DOHH2 (cell line): ENCODE results near the gene FAM240B.

Experiments used
- H3F3A ChIP-seq: fragments of 200-600 bp; sonication (generic), shearing (Covaris generic); 2 replicates; pipeline ENCODE4 v1.6.0; 2016; ENCODE audit warnings: antibody characterized with exemption, mild to moderate bottlenecking; ENCODE audit not compliant: control insufficient read depth, insufficient read depth
- H3K27ac ChIP-seq: fragments of 200-600 bp; sonication (generic); 2 replicates; pipeline ENCODE4 v1.5.1; 2014; ENCODE audit warnings: low read depth, mild to moderate bottlenecking, low read length, moderate library complexity
- H3K27me3 ChIP-seq: fragments of 200-600 bp; sonication (generic); 2 replicates; pipeline ENCODE4 v1.6.1; 2014; ENCODE audit warnings: mild to moderate bottlenecking, low read length, mixed read lengths; ENCODE audit not compliant: control insufficient read depth
- H3K36me3 ChIP-seq: fragments of 200-600 bp; sonication (generic); 2 replicates; pipeline ENCODE4 v1.6.1; 2014; ENCODE audit warnings: mild to moderate bottlenecking, low read length, moderate library complexity, mixed read lengths; ENCODE audit not compliant: control insufficient read depth
- H3K4me1 ChIP-seq: fragments of 200-600 bp; sonication (generic); 2 replicates; pipeline ENCODE4 v1.6.1; 2014; ENCODE audit warnings: mild to moderate bottlenecking, low read length, mixed read lengths; ENCODE audit not compliant: control insufficient read depth
- H3K4me2 ChIP-seq: fragments of 200-600 bp; sonication (generic); 2 replicates; pipeline ENCODE4 v1.6.0; 2014; ENCODE audit warnings: mild to moderate bottlenecking, low read length, moderate library complexity
- H3K4me3 ChIP-seq: fragments of 200-600 bp; sonication (generic); 2 replicates; pipeline ENCODE4 v1.5.1; 2014; ENCODE audit warnings: mild to moderate bottlenecking, low read length, mixed read lengths
- H3K79me2 ChIP-seq: fragments of 200-600 bp; sonication (generic); 2 replicates; pipeline ENCODE4 v1.6.1; 2014; ENCODE audit warnings: mild to moderate bottlenecking, low read length, mixed read lengths; ENCODE audit not compliant: control insufficient read depth
- H3K9me2 ChIP-seq: fragments of 200-600 bp; sonication (generic); replicated peaks from 2 replicates; pipeline ENCODE4 v1.6.1; 2014; ENCODE audit warnings: mild to moderate bottlenecking, low read length, mixed read lengths; ENCODE audit not compliant: control insufficient read depth
- H3K9me3 ChIP-seq: fragments of 200-600 bp; sonication (generic); 2 replicates; pipeline ENCODE4 v1.6.1; 2014; ENCODE audit warnings: antibody characterized with exemption, low read length, mixed read lengths; ENCODE audit not compliant: control insufficient read depth, insufficient read depth
- H4K20me1 ChIP-seq: fragments of 200-600 bp; sonication (generic); 2 replicates; pipeline ENCODE4 v1.6.0; 2014; ENCODE audit warnings: low read depth, mild to moderate bottlenecking, antibody characterized with exemption, low read length, moderate library complexity; ENCODE audit not compliant: control insufficient read depth, insufficient read depth
- EZH2phosphoT487 ChIP-seq: fragments of 200-600 bp; sonication (generic); IDR thresholded peaks from 2 replicates; pipeline ENCODE4 v1.6.1; 2017; ENCODE audit warnings: borderline replicate concordance, mild to moderate bottlenecking, antibody characterized with exemption, low read length, moderate library complexity, mixed read lengths
- TF ChIP-seq, protein P1 (sequence below): fragments of 200-600 bp; sonication (generic); IDR thresholded peaks from one replicate; pipeline ENCODE4 v1.5.1; 2014; ENCODE audit warnings: antibody characterized with exemption, mild to moderate bottlenecking, low read depth, low read length; ENCODE audit not compliant: poor library complexity, severe bottlenecking

FAM240B gene

DNA sequence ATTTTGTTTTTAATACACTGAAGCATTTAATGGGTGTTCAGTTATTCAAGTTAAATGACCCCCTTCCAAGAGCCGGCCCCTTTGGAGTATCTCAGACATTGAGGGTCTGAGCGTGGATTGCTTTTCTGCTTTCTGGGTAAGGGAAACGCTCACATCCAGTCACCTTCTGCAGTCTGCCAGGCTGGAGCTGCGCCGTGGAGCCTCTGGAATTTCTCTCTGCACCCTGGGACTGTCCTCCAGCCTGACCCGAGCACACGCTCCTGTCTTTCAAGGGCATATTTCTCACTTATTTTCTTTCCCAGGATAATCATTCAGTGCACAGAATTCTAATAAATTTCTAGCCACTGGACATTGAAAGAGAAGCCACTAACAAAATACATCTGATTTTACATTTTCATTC, 13.4 kb downstream of the FAM240B start:
- no peaks in the 10 kb centered on the region for H4K20me1 ChIP-seq
- no peaks in the 10 kb centered on the region for H3K27me3 ChIP-seq
- H3K4me2 ChIP-seq, result no peak overlapping the region
- H3K4me3 ChIP-seq, result no peak overlapping the region
- no peaks in the 10 kb centered on the region for H3K36me3 ChIP-seq
- no peak for TF ChIP-seq EZH2phosphoT487
- TF ChIP-seq, protein P1, sequence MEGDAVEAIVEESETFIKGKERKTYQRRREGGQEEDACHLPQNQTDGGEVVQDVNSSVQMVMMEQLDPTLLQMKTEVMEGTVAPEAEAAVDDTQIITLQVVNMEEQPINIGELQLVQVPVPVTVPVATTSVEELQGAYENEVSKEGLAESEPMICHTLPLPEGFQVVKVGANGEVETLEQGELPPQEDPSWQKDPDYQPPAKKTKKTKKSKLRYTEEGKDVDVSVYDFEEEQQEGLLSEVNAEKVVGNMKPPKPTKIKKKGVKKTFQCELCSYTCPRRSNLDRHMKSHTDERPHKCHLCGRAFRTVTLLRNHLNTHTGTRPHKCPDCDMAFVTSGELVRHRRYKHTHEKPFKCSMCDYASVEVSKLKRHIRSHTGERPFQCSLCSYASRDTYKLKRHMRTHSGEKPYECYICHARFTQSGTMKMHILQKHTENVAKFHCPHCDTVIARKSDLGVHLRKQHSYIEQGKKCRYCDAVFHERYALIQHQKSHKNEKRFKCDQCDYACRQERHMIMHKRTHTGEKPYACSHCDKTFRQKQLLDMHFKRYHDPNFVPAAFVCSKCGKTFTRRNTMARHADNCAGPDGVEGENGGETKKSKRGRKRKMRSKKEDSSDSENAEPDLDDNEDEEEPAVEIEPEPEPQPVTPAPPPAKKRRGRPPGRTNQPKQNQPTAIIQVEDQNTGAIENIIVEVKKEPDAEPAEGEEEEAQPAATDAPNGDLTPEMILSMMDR, result no peak
- H3K79me2 ChIP-seq, result no peaks in the 10 kb centered on the region
- no peaks in the 10 kb centered on the region for H3K4me1 ChIP-seq
- H3K27ac ChIP-seq, result no peak overlapping the region
- H3F3A ChIP-seq, result no peaks in the 10 kb centered on the region
- H3K9me3 ChIP-seq, result no peaks in the 10 kb centered on the region
- no peaks in the 10 kb centered on the region for H3K9me2 ChIP-seq

DNA sequence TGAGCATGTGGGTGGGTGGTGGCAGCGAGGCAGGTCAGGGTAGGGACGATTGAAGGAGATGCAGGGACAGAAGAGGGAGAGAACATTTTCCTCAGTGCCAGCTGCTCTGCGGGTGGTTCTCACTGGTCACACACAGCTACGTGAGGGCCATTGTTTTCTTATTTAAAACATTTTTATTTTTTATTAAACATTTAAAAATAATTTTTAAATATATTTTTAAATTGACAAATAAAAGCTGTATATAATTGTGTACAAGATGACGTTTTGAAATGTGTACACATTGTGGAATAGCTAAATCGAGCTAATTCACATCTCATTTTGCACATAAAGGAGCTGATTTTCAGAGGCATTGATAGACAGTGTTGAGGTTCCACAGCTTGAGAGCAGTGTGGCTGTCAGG, 14.0 kb downstream of the FAM240B start:
- no peaks in the 10 kb centered on the region for H3K27me3 ChIP-seq
- H4K20me1 ChIP-seq, result no peaks in the 10 kb centered on the region
- H3K4me1 ChIP-seq, result no peaks in the 10 kb centered on the region
- TF ChIP-seq, protein P1, result no peak
- no peak for TF ChIP-seq EZH2phosphoT487
- no peaks in the 10 kb centered on the region for H3K79me2 ChIP-seq
- H3K4me3 ChIP-seq, result no peak overlapping the region
- no peaks in the 10 kb centered on the region for H3F3A ChIP-seq
- H3K9me2 ChIP-seq, result no peaks in the 10 kb centered on the region
- H3K36me3 ChIP-seq, result no peaks in the 10 kb centered on the region
- no peak overlapping the region for H3K4me2 ChIP-seq
- H3K9me3 ChIP-seq, result no peaks in the 10 kb centered on the region
- no peak overlapping the region for H3K27ac ChIP-seq

DNA sequence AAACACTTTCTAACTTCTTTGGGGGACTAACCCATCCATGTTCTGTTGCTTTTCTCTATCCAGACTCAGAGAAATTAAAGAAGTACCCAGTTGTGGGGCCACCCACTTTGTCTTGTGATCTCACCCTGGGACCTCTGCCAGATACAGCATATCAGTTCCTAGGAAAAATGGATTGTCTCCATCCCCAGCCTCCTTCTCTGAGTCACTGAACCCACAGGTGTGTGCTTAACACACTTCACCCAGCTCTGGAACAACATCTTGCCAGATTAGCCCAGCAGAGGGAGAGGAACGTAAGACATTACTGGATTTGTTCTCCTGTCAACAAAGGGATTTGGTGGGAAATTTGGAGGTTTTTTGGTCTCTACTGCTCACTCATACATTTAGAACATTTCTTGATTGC, 19.2 kb downstream of the FAM240B start:
- H3K79me2 ChIP-seq, result no peaks in the 10 kb centered on the region
- no peaks in the 10 kb centered on the region for H3K27me3 ChIP-seq
- no peaks in the 10 kb centered on the region for H3K36me3 ChIP-seq
- no peak for TF ChIP-seq EZH2phosphoT487
- TF ChIP-seq, protein P1, result no peak
- no peaks in the 10 kb centered on the region for H4K20me1 ChIP-seq
- no peaks in the 10 kb centered on the region for H3F3A ChIP-seq
- no peak overlapping the region for H3K4me2 ChIP-seq
- no peaks in the 10 kb centered on the region for H3K9me2 ChIP-seq
- H3K4me1 ChIP-seq, result no peaks in the 10 kb centered on the region
- no peak overlapping the region for H3K27ac ChIP-seq
- H3K9me3 ChIP-seq, result no peaks in the 10 kb centered on the region
- H3K4me3 ChIP-seq, result no peak overlapping the region

DNA sequence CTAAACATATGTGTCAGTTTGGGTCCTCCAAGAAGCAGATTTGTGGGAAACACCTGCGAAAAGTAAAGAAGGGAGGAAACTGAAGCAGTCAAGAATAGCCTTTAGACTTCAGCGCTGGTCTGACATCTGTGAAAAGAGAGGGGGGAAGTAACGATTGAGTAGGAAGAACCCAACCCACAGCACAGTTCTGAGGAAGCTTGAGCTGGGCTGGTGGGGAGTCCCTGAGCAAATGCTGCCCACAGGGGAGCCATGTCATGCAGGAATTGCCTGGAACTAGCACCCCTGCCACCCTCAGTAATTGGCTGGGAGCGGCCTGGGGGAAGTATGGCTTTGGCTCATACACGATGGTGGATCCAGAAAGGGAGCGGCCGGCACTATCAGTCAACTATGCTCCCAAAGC, 20.6 kb downstream of the FAM240B start:
- no peaks in the 10 kb centered on the region for H3K9me3 ChIP-seq
- TF ChIP-seq EZH2phosphoT487, result no peak
- TF ChIP-seq, protein P1, result no peak
- H3K36me3 ChIP-seq, result no peaks in the 10 kb centered on the region
- no peaks in the 10 kb centered on the region for H3K9me2 ChIP-seq
- no peaks in the 10 kb centered on the region for H3F3A ChIP-seq
- no peaks in the 10 kb centered on the region for H3K4me1 ChIP-seq
- H3K79me2 ChIP-seq, result no peaks in the 10 kb centered on the region
- H4K20me1 ChIP-seq, result no peaks in the 10 kb centered on the region
- no peak overlapping the region for H3K27ac ChIP-seq
- H3K4me2 ChIP-seq, result no peak overlapping the region
- H3K27me3 ChIP-seq, result no peaks in the 10 kb centered on the region
- no peak overlapping the region for H3K4me3 ChIP-seq
